HCT116 (cell line): ENCODE data around the gene WNT5B. TPM values are rescaled to one million over a fixed set of nuclear protein-coding genes. Genes with fewer than 3 reads are reported as not detected.
A peak's percentile ranks its signal among the peaks of the same experiment; 100 is the strongest.

Source experiments
- ATAC-seq: fragments of 200-7000 bp; cut with Tn5 transposase; 2 replicates; pipeline ENCODE4 v1.9.1; 2020; ENCODE audit warnings: mild to moderate bottlenecking, moderate library complexity
- BruUV-seq: library from RNA; stranded (reverse); fragments of 400-500 nt; replicated peaks from 2 replicates; lab custom pipeline; 2021; lab: Mats Ljungman, UMichigan
- CTCF ChIA-PET: fragments of 300-600 bp; sonication (Branson Sonifier 250); formaldehyde crosslinking; loops from one replicate; lab custom pipeline; 2021; ENCODE audit warnings: antibody characterized with exemption; lab: Charles Lee
- POLR2A ChIA-PET: fragments of 300-600, 350-600 bp; sonication (Branson Sonifier 250); formaldehyde crosslinking; loops from one replicate; lab custom pipeline; 2021; ENCODE audit warnings: antibody characterized with exemption; lab: Charles Lee
- RAD21 ChIA-PET, 2 experiments: fragments of 300-600 bp; sonication (Branson Sonifier 250); formaldehyde crosslinking; loops; one replicate each; lab custom pipeline; 2023; ENCODE audit warnings: low total read pairs in 2 of 2; ENCODE audit not compliant: uncharacterized antibody in 2 of 2, unreplicated experiment in 2 of 2, low non-redundant PET in 1 of 2; lab: Charles Lee
- DNase-seq: peaks from one replicate; pipeline ENCODE4 v3.0.0-alpha.2; 2010; ENCODE audit warnings: low read depth, low spot score
- H2AFZ ChIP-seq: fragments of 200-600 bp; shearing (Covaris generic), sonication (generic); 2 replicates; pipeline ENCODE4 v1.6.1; 2017; ENCODE audit warnings: low read depth, mixed run types, mixed read lengths, antibody characterized with exemption, low read length; ENCODE audit not compliant: poor library complexity, severe bottlenecking
- H3K27ac ChIP-seq: 2 replicates; pipeline ENCODE4 v1.5.1; 2012; ENCODE audit warnings: low read depth, low read length
- H3K27me3 ChIP-seq: fragments of 200-600 bp; sonication (generic); 2 replicates; pipeline ENCODE4 v1.6.1; 2016; ENCODE audit warnings: mixed run types, low read length, mixed read lengths; ENCODE audit not compliant: insufficient read depth
- H3K36me3 ChIP-seq, 2 experiments: fragments of 200-500 bp in 1 of 2; fragments of 200-600 bp in 1 of 2; sonication (Bioruptor generic) in 1 of 2; sonication (generic) in 1 of 2; 2 replicates each; pipeline versions ENCODE4 v1.5.1 to v1.6.1; 2014 to 2016; ENCODE audit warnings: low read length in 2 of 2, inconsistent platforms in 1 of 2, mixed read lengths in 1 of 2, mixed run types in 1 of 2; ENCODE audit not compliant: insufficient read depth in 2 of 2, control insufficient read depth in 1 of 2
- H3K4me1 ChIP-seq, 2 experiments: fragments of 200-600 bp in 1 of 2; sonication (generic) in 1 of 2; 2 replicates each; pipeline versions ENCODE4 v1.5.1 to v1.6.1; 2012 to 2017; ENCODE audit warnings: low read length in 2 of 2, inconsistent platforms in 1 of 2, mild to moderate bottlenecking in 1 of 2, mixed read lengths in 1 of 2, mixed run types in 1 of 2, moderate library complexity in 1 of 2; ENCODE audit not compliant: insufficient read depth in 2 of 2, control insufficient read depth in 1 of 2
- H3K4me2 ChIP-seq: fragments of 200-600 bp; sonication (generic); 2 replicates; pipeline ENCODE4 v1.6.1; 2017; ENCODE audit warnings: mixed run types, low read length, mixed read lengths
- H3K4me3 ChIP-seq, 2 experiments: fragments of 200-600 bp in 1 of 2; sonication (generic) in 1 of 2; replicated peaks in 1 of 2; 2 replicates each; pipeline ENCODE4 v1.5.1; 2011 to 2016; ENCODE audit warnings: low read length in 2 of 2, control low read depth in 1 of 2, low read depth in 1 of 2, mild to moderate bottlenecking in 1 of 2, mixed read lengths in 1 of 2, mixed run types in 1 of 2
- H3K79me2 ChIP-seq: fragments of 200-600 bp; sonication (generic); 2 replicates; pipeline ENCODE4 v1.6.1; 2017; ENCODE audit warnings: mild to moderate bottlenecking, mixed run types, low read length, moderate library complexity, mixed read lengths; ENCODE audit not compliant: insufficient read depth
- H3K9ac ChIP-seq: fragments of 200-600 bp; sonication (generic); 2 replicates; pipeline ENCODE4 v1.6.1; 2016; ENCODE audit warnings: low read length, mixed read lengths
- H3K9me2 ChIP-seq: fragments of 200-600 bp; sonication (generic), shearing (Covaris generic); 2 replicates; pipeline ENCODE4 v1.6.1; 2017; ENCODE audit warnings: mixed run types, mild to moderate bottlenecking, moderate library complexity; ENCODE audit not compliant: insufficient read depth
- H3K9me3 ChIP-seq, 2 experiments: fragments of 200-500 bp in 1 of 2; fragments of 200-600 bp in 1 of 2; sonication (Bioruptor generic) in 1 of 2; sonication (generic) in 1 of 2; 2 replicates each; pipeline ENCODE4 v1.6.1; 2014 to 2017; ENCODE audit warnings: low read length in 2 of 2, mixed read lengths in 2 of 2, inconsistent platforms in 1 of 2, low read depth in 1 of 2, mild to moderate bottlenecking in 1 of 2, mixed run types in 1 of 2, moderate library complexity in 1 of 2; ENCODE audit not compliant: control insufficient read depth in 1 of 2, insufficient read depth in 1 of 2
- H4K20me1 ChIP-seq: fragments of 200-600 bp; sonication (generic), shearing (Covaris generic); 2 replicates; pipeline ENCODE4 v1.6.1; 2017; ENCODE audit warnings: mixed run types, mild to moderate bottlenecking, moderate library complexity; ENCODE audit not compliant: insufficient read depth
- CBX3 ChIP-seq: IDR thresholded peaks from 2 replicates; pipeline ENCODE4 v1.6.1; 2012; ENCODE audit warnings: low read depth
- CEBPB ChIP-seq: IDR thresholded peaks from 2 replicates; pipeline ENCODE4 v1.6.1; 2012; ENCODE audit warnings: low read depth
- EZH2 ChIP-seq: fragments of 200-600 bp; sonication (generic); IDR thresholded peaks from 2 replicates; pipeline ENCODE4 v1.6.1; 2017; ENCODE audit warnings: antibody characterized with exemption, mixed run types
- FOSL1 ChIP-seq: IDR thresholded peaks from 2 replicates; pipeline ENCODE4 v1.6.1; 2012; ENCODE audit warnings: low read depth
- JUND ChIP-seq: IDR thresholded peaks from 2 replicates; pipeline ENCODE4 v1.6.1; 2012
- MAX ChIP-seq: IDR thresholded peaks from 2 replicates; pipeline ENCODE4 v1.6.1; 2012
- POLR2AphosphoS5 ChIP-seq: IDR thresholded peaks from 2 replicates; pipeline ENCODE4 v1.6.1; 2011; ENCODE audit warnings: mild to moderate bottlenecking, low read depth, low read length, moderate library complexity
- RAD21 ChIP-seq: IDR thresholded peaks from 2 replicates; pipeline ENCODE4 v1.6.1; 2012; ENCODE audit warnings: low read depth, mild to moderate bottlenecking
- SRF ChIP-seq: IDR thresholded peaks from 2 replicates; pipeline ENCODE4 v1.6.1; 2012; ENCODE audit warnings: low read depth
- TCF7L2 ChIP-seq: IDR thresholded peaks from 2 replicates; pipeline ENCODE4 v1.7.0; 2011; ENCODE audit warnings: borderline replicate concordance, inconsistent platforms; ENCODE audit not compliant: insufficient read depth, insufficient read length; ENCODE audit errors: extremely low read depth
- YY1 ChIP-seq: IDR thresholded peaks from 2 replicates; pipeline ENCODE4 v1.6.1; 2011; ENCODE audit warnings: low read length, low read depth, moderate library complexity, mild to moderate bottlenecking; ENCODE audit not compliant: insufficient replicate concordance; ENCODE audit errors: extremely low read depth
- ZFX ChIP-seq: fragments of 450-650 bp; IDR thresholded peaks from 2 replicates; pipeline ENCODE4 v1.6.1; 2017
- intact Hi-C: fragments of 100-400 bp; cut with micrococcal nuclease; formaldehyde crosslinking; loops from 2 replicates; pipeline ENCODE4 v1.10.0; 2022
- total RNA-seq: library from RNA; stranded (reverse); gene quantifications from one replicate; pipeline ENCODE4 v1.2.1, GENCODE V29; 2021; ENCODE audit not compliant: unreplicated experiment
- TF ChIP-seq, protein P1 (sequence below), 3 experiments: fragments of 200-600 bp in 1 of 3; sonication (generic) in 1 of 3; IDR thresholded peaks in 2 of 3; conservative IDR thresholded peaks in 1 of 3; 2 replicates each; pipeline ENCODE4 v1.5.1; 2012 to 2017; ENCODE audit warnings: low read depth in 2 of 3, low read length in 2 of 3, antibody characterized with exemption in 1 of 3, borderline replicate concordance in 1 of 3, control low read depth in 1 of 3, mild to moderate bottlenecking in 1 of 3, mixed read lengths in 1 of 3, mixed run types in 1 of 3, moderate library complexity in 1 of 3; ENCODE audit not compliant: insufficient read depth in 1 of 3

Gene WNT5B
- total RNA-seq, 1 experiment from 2014 or later, result 0.52 TPM

DNA sequence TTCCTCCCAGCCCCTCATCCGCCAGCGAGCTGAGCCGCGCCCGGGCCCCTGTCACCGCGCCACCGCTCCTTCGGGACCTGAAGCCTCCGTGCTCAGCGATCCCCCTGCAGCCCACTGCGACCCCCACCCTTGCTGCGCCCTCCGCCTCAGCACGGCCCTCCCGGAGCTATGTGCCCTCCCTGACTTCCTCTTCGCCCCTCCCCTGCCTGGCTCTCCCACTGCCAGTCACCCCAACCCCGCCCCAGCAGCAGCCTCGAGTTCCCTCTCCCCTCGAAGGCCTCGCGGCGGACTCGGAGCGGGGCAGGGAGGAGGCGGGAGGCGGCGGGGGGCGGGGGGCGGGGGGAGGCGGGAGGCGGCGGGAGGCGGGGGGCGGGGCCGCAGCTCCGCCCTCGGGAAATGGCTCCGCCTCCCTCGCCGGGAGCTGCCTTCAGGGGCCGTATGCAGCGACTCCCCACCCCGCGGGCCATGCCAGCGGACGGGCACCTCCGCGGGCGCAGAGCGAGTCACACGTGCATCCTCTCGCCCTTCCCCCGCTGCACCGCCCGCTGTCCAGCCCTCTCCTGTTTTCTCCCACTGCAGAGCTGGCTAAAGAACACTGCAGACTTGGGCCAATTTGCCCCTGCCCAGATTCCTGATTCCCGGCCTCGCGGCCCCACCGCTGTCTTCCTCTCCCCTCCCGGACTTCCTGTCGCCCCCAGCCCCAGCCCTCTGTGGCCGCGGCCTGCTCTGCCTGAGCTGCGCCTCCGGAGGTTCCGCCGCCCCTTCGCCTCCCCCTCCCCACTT is 32.7 kb downstream of the WNT5B start (continued):
- TF ChIP-seq, protein P1, sequence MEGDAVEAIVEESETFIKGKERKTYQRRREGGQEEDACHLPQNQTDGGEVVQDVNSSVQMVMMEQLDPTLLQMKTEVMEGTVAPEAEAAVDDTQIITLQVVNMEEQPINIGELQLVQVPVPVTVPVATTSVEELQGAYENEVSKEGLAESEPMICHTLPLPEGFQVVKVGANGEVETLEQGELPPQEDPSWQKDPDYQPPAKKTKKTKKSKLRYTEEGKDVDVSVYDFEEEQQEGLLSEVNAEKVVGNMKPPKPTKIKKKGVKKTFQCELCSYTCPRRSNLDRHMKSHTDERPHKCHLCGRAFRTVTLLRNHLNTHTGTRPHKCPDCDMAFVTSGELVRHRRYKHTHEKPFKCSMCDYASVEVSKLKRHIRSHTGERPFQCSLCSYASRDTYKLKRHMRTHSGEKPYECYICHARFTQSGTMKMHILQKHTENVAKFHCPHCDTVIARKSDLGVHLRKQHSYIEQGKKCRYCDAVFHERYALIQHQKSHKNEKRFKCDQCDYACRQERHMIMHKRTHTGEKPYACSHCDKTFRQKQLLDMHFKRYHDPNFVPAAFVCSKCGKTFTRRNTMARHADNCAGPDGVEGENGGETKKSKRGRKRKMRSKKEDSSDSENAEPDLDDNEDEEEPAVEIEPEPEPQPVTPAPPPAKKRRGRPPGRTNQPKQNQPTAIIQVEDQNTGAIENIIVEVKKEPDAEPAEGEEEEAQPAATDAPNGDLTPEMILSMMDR (IDR thresholded peaks at IDR 0.05 in 2 of 3, conservative IDR thresholded peaks at IDR 0.05 in 1 of 3; ENCODE audit: borderline replicate concordance in 1 of 3, insufficient read depth in 1 of 3, low read depth in 2 of 3, low read length in 2 of 3), result no peak

GRCh38 chr12:1662761-1663439 is 33.9 kb downstream of the WNT5B start:
- Histone ChIP-seq H3K4me3 (peak overlapping the region; percentile 59 to 65), H3K9me3 (no peaks in the 10 kb centered on the region)
- ATAC-seq, result peak; percentile 81
- RAD21 ChIA-PET, result no interaction called here
- TF ChIP-seq EZH2 (no peak), FOSL1 (no peak), CBX3 (peak; percentile 80), CEBPB (no peak), SRF (no peak), POLR2AphosphoS5 (peak; percentile 49; the same call in 1 of the 2 replicates), MAX (peak; percentile 88), ZFX (peak; percentile 67), RAD21 (peak; percentile 44; the same call in 1 of the 2 replicates), YY1 (peak; percentile 55), JUND (no peak), TCF7L2 (peak; percentile 21)
- TF ChIP-seq, protein P1 (IDR thresholded peaks at IDR 0.05 in 2 of 3, conservative IDR thresholded peaks at IDR 0.05 in 1 of 3; ENCODE audit: borderline replicate concordance in 1 of 3, insufficient read depth in 1 of 3, low read depth in 2 of 3, low read length in 2 of 3), result peak; percentile 41 to 75 (median 74); a peak in 5 of 6 replicates
- TF ChIP-seq, all 23 proteins: peak for 8
- BruUV-seq, result no TSS peak
- ChIA-PET POLR2A (interaction anchor here (1.3 to 1.6 kb wide), 2 partner anchors 9 to 28 kb away, joined by 3 to 8 read pairs; partner anchors contain the start of gene ADIPOR2), CTCF (interaction anchor here (1.3 to 1.6 kb wide), 2 partner anchors 10 to 128 kb away, joined by 4 to 12 read pairs; no protein-coding TSS in a partner anchor)
- no peaks in the 10 kb centered on the region for H3K79me2 ChIP-seq
- H2AFZ ChIP-seq, result peak overlapping the region; percentile 4
- peak overlapping the region; percentile 98 for H3K4me2 ChIP-seq
- H3K36me3 ChIP-seq, result no peaks in the 10 kb centered on the region
- H3K27me3 ChIP-seq, result no peaks in the 10 kb centered on the region
- no peaks in the 10 kb centered on the region for H3K9me2 ChIP-seq
- H3K9ac ChIP-seq, result peak overlapping the region; percentile 69
- peaks cover 0 to 28% of the 10 kb centered on the region in 2 experiments; a peak in 2 of 4 replicates for H3K4me1 ChIP-seq
- H4K20me1 ChIP-seq, result no peaks in the 10 kb centered on the region
- peak; percentile 87 for DNase-seq
- H3K27ac ChIP-seq, result peak overlapping the region; percentile 79
- intact Hi-C loops, result loop anchor here (2.0 kb wide), 1 partner anchor 28 kb away; the partner anchor contains the start of gene ADIPOR2
